GM12878 (cell line): ENCODE results near the gene NAV2. TPM values are rescaled to one million over a fixed set of nuclear protein-coding genes. Genes with fewer than 3 reads are reported as not detected.

Experiments
- ATAC-seq: fragments of 200-7000 bp; cut with Tn5 transposase; 3 replicates; pipeline ENCODE4 v1.9.1; 2020; ENCODE audit warnings: mild to moderate bottlenecking, moderate library complexity
- BruUV-seq: library from RNA; stranded (reverse); fragments of 400-500 nt; replicated peaks from 2 replicates; lab custom pipeline; 2021; lab: Mats Ljungman, UMichigan
- CTCF ChIA-PET: fragments of 300-600 bp; sonication (Branson Sonifier 250); formaldehyde crosslinking; extraction: SDS; loops from one replicate; lab custom pipeline; 2021; ENCODE audit warnings: inconsistent platforms; lab: Yijun Ruan, JAX
- POLR2A ChIA-PET: fragments of 350-600 bp; formaldehyde crosslinking; extraction: SDS; loops from one replicate; lab custom pipeline; 2021; ENCODE audit warnings: inconsistent platforms; lab: Charles Lee
- RAD21 ChIA-PET: fragments of 300-600 bp; sonication (Branson Sonifier 250); formaldehyde crosslinking; loops from one replicate; lab custom pipeline; 2023; ENCODE audit warnings: antibody characterized with exemption; ENCODE audit not compliant: unreplicated experiment; lab: Charles Lee
- SMC1A ChIA-PET: fragments of 300-600 bp; sonication (Branson Sonifier 250); formaldehyde crosslinking; loops from one replicate; lab custom pipeline; 2023; ENCODE audit not compliant: unreplicated experiment, uncharacterized antibody; lab: Charles Lee
- DNase-seq: peaks from one replicate; pipeline ENCODE4 v3.0.0-alpha.2; 2011; ENCODE audit warnings: low read depth, low spot score
- FAIRE-seq: peaks from 3 replicates; lab custom pipeline; 2011; peaks lifted over from hg19 to GRCh38; lab: Jason Lieb, UNC
- H2AFZ ChIP-seq: 2 replicates; pipeline ENCODE4 v1.6.0; 2011; ENCODE audit warnings: low read depth, low read length, control low read depth; ENCODE audit not compliant: control insufficient read depth
- H3K27ac ChIP-seq: 2 replicates; pipeline ENCODE4 v1.5.1; 2011; ENCODE audit warnings: control low read depth; ENCODE audit not compliant: control insufficient read depth, insufficient read depth
- H3K27me3 ChIP-seq, 2 experiments: replicated peaks in 1 of 2; 2 replicates each; pipeline versions ENCODE4 v1.6.0 to v1.6.1; 2011; ENCODE audit warnings: low read length in 1 of 2; ENCODE audit not compliant: control insufficient read depth in 2 of 2, insufficient read depth in 2 of 2
- H3K36me3 ChIP-seq, 2 experiments: 2 replicates each; pipeline ENCODE4 v1.5.1; 2011; ENCODE audit warnings: low read length in 1 of 2; ENCODE audit not compliant: control insufficient read depth in 2 of 2, insufficient read depth in 2 of 2
- H3K4me1 ChIP-seq: 2 replicates; pipeline ENCODE4 v1.6.1; 2011; ENCODE audit warnings: mild to moderate bottlenecking, low read length, moderate library complexity, mixed read lengths; ENCODE audit not compliant: control insufficient read depth, insufficient read depth
- H3K4me2 ChIP-seq: 2 replicates; pipeline ENCODE4 v1.6.0; 2011; ENCODE audit warnings: control low read depth; ENCODE audit not compliant: control insufficient read depth, insufficient read depth
- H3K4me3 ChIP-seq: fragments of 200-600 bp; sonication (generic); 2 replicates; pipeline ENCODE4 v1.5.1; 2016
- H3K79me2 ChIP-seq: 2 replicates; pipeline ENCODE4 v1.6.0; 2011; ENCODE audit warnings: low read length; ENCODE audit not compliant: control insufficient read depth, insufficient read depth
- H3K9ac ChIP-seq: 2 replicates; pipeline ENCODE4 v1.8.0; 2011; ENCODE audit warnings: low read length, control low read depth, mixed read lengths; ENCODE audit not compliant: control insufficient read depth, insufficient read depth
- H3K9me3 ChIP-seq: replicated peaks from 3 replicates; pipeline ENCODE4 v1.5.1; 2011; ENCODE audit warnings: mild to moderate bottlenecking, low read length; ENCODE audit not compliant: control insufficient read depth, insufficient read depth
- H4K20me1 ChIP-seq: 2 replicates; pipeline ENCODE4 v1.6.0; 2011; ENCODE audit not compliant: control insufficient read depth, insufficient read depth
- DPF2 ChIP-seq: fragments of 450-650 bp; IDR thresholded peaks from 2 replicates; pipeline ENCODE4 v1.6.1; 2017; ENCODE audit warnings: mild to moderate bottlenecking
- FOXK2 ChIP-seq: fragments of 450-650 bp; IDR thresholded peaks from 2 replicates; pipeline ENCODE4 v1.6.1; 2017; ENCODE audit warnings: mild to moderate bottlenecking, moderate library complexity
- FOXM1 ChIP-seq: IDR thresholded peaks from 2 replicates; pipeline ENCODE4 v1.6.1; 2012; ENCODE audit warnings: low read depth, mild to moderate bottlenecking, inconsistent platforms, low read length, moderate library complexity
- IKZF2 ChIP-seq, 2 experiments: fragments of 450-650 bp; IDR thresholded peaks; 2 replicates each; pipeline ENCODE4 v1.6.1; 2017; ENCODE audit warnings: mild to moderate bottlenecking in 2 of 2, moderate library complexity in 2 of 2
- MXI1 ChIP-seq: fragments of 150-350 bp; IDR thresholded peaks from 2 replicates; pipeline ENCODE4 v1.6.1; 2011; ENCODE audit warnings: low read depth, mild to moderate bottlenecking, inconsistent platforms, low read length, improper control_type of control experiment
- NRF1 ChIP-seq: conservative IDR thresholded peaks from 2 replicates; pipeline ENCODE4 v1.6.1; 2011; ENCODE audit warnings: mild to moderate bottlenecking, low read depth, low read length, improper control_type of control experiment
- RELA ChIP-seq: fragments of 450-650 bp; IDR thresholded peaks from 2 replicates; pipeline ENCODE4 v1.8.0; 2014; ENCODE audit warnings: borderline replicate concordance; ENCODE audit not compliant: partially characterized antibody
- STAT3 ChIP-seq: IDR thresholded peaks from 2 replicates; pipeline ENCODE4 v1.6.1; 2011; ENCODE audit warnings: low read depth, low read length, improper control_type of control experiment
- WGBS: methylation state at CpG from one replicate; pipeline ENCODE4 v1.1.6; 2016; ENCODE audit warnings: low lambda C conversion rate; ENCODE audit not compliant: insufficient replicate concordance, insufficient coverage; ENCODE audit errors: missing lambda C conversion rate; 5-methylcytosine and 5-hydroxymethylcytosine counted together
- in situ Hi-C: fragments of 300-500 bp; cut with MboI; formaldehyde crosslinking; loops from 9 replicates; pipeline ENCODE4 v1.14.3; 2018; ENCODE audit warnings: mixed read lengths
- intact Hi-C: fragments of 100-400 bp; cut with micrococcal nuclease; formaldehyde crosslinking; loops from one replicate; pipeline ENCODE4 v1.14.2; 2022; ENCODE audit not compliant: unreplicated experiment
- polyA plus RNA-seq, 11 experiments: library from polyadenylated mRNA; depleted of rRNA in 4 of 11; unstranded in 6 of 11; stranded (reverse) in 5 of 11; fragments of >200 nt; fragmentation: Nextera tagmentation in 4 of 11; fragmentation: Illumina TruSeq in 1 of 11; extraction: Ambion mirVana in 4 of 11; extraction: Trizol in 1 of 11; gene quantifications; 1 replicate in 1 of 11; 2 replicates in 10 of 11; pipeline versions ENCODE4 v1.2.1 to v1.2.3, GENCODE V29; 2011 to 2016; ENCODE audit warnings: inconsistent platforms in 2 of 11, missing spikeins in 2 of 11, low read depth in 1 of 11
- total RNA-seq, 4 experiments: library from RNA; depleted of rRNA in 3 of 4; stranded (reverse); fragments of >200 nt in 3 of 4; fragmentation: Illumina TruSeq in 1 of 4; extraction: Trizol in 1 of 4; gene quantifications; 2 replicates each; pipeline versions ENCODE4 v1.2.1 to v1.2.3, GENCODE V29; 2013 to 2021
- TF ChIP-seq, protein P1 (sequence below): fragments of 450-650 bp; IDR thresholded peaks from 2 replicates; pipeline ENCODE4 v1.6.1; 2014; ENCODE audit warnings: mild to moderate bottlenecking
- TF ChIP-seq, protein P2 (sequence below): IDR thresholded peaks from 2 replicates; pipeline ENCODE4 v1.6.1; 2012; ENCODE audit warnings: improper control_type of control experiment, low read depth, low read length; ENCODE audit not compliant: insufficient replicate concordance
- TF ChIP-seq, protein P3 (sequence below): fragments of 450-650 bp; formaldehyde crosslinking; IDR thresholded peaks from 2 replicates; pipeline ENCODE4 v1.4.0; 2020; ENCODE audit warnings: mild to moderate bottlenecking, moderate library complexity
- TF ChIP-seq, protein P4 (sequence below): IDR thresholded peaks from 2 replicates; pipeline ENCODE4 v1.6.1; 2011; ENCODE audit warnings: borderline replicate concordance, low read depth, mild to moderate bottlenecking, moderate library complexity, low read length; ENCODE audit not compliant: insufficient read depth, poor library complexity, severe bottlenecking

Gene NAV2
- total and polyA plus RNA-seq, 10 of the 15 experiments (the other 5 are each of a cell fraction or from before 2014, with no cell fraction given) = 0.35 to 6.1 (median 1.1) TPM

DNA sequence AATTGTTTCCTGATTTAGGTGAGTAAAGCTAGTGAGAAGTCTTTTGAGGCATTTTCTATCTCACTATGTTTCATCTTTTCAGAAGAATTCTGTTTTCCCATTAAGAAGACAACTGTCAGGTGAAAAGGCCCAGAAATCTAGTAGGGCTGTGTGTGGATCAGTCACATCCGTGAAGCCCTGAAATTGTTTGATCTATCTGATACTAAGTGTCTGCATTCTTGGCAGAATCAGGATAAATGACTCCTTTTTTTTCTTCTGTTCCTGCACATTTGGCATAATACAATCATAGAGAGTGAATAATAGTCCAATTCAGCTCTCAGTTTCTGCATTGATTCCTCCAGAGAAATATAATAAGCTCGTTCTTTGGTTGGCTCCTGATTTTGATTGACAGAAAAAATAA is 208.3 kb downstream of the NAV2 start:
- intact Hi-C loops = no loop called here
- Histone ChIP-seq H3K9me3 (no peaks in the 10 kb centered on the region), H3K4me3 (no peak overlapping the region), H3K27me3 (0 out of 4 replicates have a peak, but pooled peaks cover 0 to 2% of the 10 kb centered on the region in 2 experiments), H3K4me2 (no peak overlapping the region), H2AFZ (no peak overlapping the region), H4K20me1 (no peaks in the 10 kb centered on the region), H3K27ac (no peak overlapping the region), H3K36me3 (no peaks in the 10 kb centered on the region), H3K9ac (no peak overlapping the region), H3K4me1 (no peaks in the 10 kb centered on the region), H3K79me2 (no peaks in the 10 kb centered on the region)
- ChIA-PET CTCF (interaction anchor here (1.0 kb wide), 1 partner anchor 179 kb away, joined by 3 read pairs; no protein-coding TSS in a partner anchor), POLR2A (no interaction called here), RAD21 (no interaction called here), SMC1A (interaction anchor here (1.2 kb wide), 1 partner anchor 16 kb away, joined by 3 read pairs; no protein-coding TSS in a partner anchor)
- DNase-seq (no peak), ATAC-seq (no peak), FAIRE-seq (no peak)
- 43% methylated on average over 2 of the region's 2 CpGs for WGBS
- no TSS peak for BruUV-seq
- in situ Hi-C loops = no loop called here
- TF ChIP-seq, protein P1, sequence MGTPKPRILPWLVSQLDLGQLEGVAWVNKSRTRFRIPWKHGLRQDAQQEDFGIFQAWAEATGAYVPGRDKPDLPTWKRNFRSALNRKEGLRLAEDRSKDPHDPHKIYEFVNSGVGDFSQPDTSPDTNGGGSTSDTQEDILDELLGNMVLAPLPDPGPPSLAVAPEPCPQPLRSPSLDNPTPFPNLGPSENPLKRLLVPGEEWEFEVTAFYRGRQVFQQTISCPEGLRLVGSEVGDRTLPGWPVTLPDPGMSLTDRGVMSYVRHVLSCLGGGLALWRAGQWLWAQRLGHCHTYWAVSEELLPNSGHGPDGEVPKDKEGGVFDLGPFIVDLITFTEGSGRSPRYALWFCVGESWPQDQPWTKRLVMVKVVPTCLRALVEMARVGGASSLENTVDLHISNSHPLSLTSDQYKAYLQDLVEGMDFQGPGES = no peak
- TF ChIP-seq DPF2 = no peak
- TF ChIP-seq MXI1 = no peak
- no peak for TF ChIP-seq STAT3
- TF ChIP-seq, protein P2, sequence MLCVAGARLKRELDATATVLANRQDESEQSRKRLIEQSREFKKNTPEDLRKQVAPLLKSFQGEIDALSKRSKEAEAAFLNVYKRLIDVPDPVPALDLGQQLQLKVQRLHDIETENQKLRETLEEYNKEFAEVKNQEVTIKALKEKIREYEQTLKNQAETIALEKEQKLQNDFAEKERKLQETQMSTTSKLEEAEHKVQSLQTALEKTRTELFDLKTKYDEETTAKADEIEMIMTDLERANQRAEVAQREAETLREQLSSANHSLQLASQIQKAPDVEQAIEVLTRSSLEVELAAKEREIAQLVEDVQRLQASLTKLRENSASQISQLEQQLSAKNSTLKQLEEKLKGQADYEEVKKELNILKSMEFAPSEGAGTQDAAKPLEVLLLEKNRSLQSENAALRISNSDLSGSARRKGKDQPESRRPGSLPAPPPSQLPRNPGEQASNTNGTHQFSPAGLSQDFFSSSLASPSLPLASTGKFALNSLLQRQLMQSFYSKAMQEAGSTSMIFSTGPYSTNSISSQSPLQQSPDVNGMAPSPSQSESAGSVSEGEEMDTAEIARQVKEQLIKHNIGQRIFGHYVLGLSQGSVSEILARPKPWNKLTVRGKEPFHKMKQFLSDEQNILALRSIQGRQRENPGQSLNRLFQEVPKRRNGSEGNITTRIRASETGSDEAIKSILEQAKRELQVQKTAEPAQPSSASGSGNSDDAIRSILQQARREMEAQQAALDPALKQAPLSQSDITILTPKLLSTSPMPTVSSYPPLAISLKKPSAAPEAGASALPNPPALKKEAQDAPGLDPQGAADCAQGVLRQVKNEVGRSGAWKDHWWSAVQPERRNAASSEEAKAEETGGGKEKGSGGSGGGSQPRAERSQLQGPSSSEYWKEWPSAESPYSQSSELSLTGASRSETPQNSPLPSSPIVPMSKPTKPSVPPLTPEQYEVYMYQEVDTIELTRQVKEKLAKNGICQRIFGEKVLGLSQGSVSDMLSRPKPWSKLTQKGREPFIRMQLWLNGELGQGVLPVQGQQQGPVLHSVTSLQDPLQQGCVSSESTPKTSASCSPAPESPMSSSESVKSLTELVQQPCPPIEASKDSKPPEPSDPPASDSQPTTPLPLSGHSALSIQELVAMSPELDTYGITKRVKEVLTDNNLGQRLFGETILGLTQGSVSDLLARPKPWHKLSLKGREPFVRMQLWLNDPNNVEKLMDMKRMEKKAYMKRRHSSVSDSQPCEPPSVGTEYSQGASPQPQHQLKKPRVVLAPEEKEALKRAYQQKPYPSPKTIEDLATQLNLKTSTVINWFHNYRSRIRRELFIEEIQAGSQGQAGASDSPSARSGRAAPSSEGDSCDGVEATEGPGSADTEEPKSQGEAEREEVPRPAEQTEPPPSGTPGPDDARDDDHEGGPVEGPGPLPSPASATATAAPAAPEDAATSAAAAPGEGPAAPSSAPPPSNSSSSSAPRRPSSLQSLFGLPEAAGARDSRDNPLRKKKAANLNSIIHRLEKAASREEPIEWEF = no peak
- TF ChIP-seq FOXK2 = no peak
- TF ChIP-seq, protein P3, sequence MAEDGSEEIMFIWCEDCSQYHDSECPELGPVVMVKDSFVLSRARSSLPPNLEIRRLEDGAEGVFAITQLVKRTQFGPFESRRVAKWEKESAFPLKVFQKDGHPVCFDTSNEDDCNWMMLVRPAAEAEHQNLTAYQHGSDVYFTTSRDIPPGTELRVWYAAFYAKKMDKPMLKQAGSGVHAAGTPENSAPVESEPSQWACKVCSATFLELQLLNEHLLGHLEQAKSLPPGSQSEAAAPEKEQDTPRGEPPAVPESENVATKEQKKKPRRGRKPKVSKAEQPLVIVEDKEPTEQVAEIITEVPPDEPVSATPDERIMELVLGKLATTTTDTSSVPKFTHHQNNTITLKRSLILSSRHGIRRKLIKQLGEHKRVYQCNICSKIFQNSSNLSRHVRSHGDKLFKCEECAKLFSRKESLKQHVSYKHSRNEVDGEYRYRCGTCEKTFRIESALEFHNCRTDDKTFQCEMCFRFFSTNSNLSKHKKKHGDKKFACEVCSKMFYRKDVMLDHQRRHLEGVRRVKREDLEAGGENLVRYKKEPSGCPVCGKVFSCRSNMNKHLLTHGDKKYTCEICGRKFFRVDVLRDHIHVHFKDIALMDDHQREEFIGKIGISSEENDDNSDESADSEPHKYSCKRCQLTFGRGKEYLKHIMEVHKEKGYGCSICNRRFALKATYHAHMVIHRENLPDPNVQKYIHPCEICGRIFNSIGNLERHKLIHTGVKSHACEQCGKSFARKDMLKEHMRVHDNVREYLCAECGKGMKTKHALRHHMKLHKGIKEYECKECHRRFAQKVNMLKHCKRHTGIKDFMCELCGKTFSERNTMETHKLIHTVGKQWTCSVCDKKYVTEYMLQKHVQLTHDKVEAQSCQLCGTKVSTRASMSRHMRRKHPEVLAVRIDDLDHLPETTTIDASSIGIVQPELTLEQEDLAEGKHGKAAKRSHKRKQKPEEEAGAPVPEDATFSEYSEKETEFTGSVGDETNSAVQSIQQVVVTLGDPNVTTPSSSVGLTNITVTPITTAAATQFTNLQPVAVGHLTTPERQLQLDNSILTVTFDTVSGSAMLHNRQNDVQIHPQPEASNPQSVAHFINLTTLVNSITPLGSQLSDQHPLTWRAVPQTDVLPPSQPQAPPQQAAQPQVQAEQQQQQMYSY (CRISPR knock-in tag) = no peak
- no peak for TF ChIP-seq NRF1
- TF ChIP-seq, protein P4, sequence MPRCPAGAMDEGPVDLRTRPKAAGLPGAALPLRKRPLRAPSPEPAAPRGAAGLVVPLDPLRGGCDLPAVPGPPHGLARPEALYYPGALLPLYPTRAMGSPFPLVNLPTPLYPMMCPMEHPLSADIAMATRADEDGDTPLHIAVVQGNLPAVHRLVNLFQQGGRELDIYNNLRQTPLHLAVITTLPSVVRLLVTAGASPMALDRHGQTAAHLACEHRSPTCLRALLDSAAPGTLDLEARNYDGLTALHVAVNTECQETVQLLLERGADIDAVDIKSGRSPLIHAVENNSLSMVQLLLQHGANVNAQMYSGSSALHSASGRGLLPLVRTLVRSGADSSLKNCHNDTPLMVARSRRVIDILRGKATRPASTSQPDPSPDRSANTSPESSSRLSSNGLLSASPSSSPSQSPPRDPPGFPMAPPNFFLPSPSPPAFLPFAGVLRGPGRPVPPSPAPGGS = no peak
- TF ChIP-seq RELA = no peak
- TF ChIP-seq IKZF2 (IDR thresholded peaks at IDR 0.05) = no peak
- TF ChIP-seq FOXM1 = no peak
